ENCODE measurements around the gene SEC22C.
"Not testable (repeated sequence)": the region's sequence is repeated elsewhere in the genome, so short reads cannot be mapped to it uniquely, and the experiment has no call there.

SEC22C gene, protein sequence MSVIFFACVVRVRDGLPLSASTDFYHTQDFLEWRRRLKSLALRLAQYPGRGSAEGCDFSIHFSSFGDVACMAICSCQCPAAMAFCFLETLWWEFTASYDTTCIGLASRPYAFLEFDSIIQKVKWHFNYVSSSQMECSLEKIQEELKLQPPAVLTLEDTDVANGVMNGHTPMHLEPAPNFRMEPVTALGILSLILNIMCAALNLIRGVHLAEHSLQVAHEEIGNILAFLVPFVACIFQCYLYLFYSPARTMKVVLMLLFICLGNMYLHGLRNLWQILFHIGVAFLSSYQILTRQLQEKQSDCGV

DNA sequence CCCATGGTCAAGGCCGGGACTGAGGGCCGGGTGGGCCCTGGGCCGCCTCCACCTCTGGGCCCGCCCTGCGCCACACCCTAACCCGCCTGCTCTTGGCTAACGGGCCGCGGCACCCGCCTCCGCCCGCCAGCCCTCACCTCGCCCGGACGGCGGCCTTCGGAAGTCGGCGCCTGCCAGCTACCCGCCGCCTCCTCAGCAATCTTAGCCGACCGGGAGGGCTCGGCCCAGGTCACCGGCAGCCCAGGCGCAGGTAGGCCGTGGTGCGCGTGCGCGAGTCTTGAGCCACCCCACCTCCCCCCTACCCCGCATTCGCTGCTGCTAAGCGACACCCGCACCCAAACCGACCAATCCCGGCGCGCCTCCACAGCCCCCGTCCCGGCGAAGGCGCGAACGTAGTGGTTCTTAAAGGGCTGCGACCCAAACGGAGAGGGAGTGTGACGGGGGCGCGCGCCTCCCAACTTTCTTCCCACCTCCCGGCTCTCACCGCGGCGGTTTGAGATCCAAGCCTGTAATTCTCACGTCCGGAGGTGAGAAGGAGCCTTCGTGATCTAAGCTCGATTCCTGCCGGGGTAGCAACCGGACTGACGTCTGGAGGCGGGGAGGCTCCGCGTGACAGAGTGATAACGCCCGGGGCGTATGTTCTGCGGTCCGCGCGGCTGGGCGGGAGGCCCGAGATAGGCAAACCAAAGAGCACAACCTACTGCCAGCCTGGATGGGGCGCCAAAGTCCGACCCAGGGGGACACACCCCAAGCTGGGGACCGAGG, at the start of gene SEC22C:
TSS of gene SEC22C (minus strand) at position 259 of the 765 bp plus-strand sequence. CDS start 12,921 bp downstream, outside the sequence.
- DNase-seq = peak; percentile 88 to 95

DNA sequence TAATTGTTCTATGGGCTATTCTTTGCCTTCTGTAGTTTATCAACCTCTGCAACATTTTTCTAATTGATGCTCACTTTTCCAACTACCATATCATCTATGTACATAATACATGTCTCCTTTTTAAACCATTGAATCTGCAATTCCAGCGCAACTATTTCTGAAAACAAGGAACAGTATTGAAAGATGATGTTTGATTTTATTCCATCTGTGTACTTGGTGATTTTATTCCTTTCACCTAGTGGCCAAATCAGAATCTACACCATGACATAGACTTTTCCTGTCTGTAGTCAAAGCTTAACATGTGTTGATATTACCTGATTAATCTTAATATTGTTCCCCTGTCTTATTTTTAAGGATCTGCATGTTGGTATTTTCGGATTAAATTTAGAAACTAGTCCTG, 31.7 kb upstream of the SEC22C start:
- DNase-seq = no peak

DNA sequence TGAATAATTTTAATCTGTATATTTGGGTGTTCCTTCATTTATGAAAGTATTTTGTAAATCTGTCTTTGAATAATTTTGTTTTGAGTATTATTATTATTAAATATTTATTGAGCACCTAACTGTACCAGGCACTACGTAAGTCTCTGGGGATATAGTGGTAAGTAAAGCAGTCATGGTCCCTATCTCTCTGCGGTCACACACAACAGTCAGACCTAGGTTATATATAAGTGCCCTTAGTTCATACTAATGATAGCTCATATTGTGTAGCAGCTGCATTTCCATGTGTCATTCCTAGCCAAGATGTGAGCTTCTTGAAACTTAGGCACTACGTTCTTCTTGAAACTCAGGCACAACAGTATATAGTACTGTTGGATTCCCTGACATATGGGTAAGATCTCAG, 31.2 kb upstream of the SEC22C start:
- DNase-seq = no peak

DNA sequence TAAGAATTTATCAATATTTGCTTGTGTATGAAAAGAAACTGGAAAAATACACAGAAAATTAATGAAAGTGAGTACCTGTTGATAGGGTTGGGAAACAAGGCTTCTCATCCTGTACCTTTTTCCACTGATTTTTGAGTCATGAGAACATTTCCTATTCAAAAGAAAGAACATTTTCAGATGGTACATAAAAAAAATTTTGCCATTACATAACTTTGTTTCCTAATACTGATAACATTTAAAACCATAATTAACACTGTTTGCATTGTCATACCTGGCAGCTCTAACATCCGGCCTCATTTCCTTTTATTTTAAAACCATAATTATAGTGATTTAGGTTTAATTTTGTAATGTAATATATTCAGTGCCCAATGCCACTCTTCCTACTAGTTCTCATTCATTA, 30.4 kb upstream of the SEC22C start:
- no peak for DNase-seq

DNA sequence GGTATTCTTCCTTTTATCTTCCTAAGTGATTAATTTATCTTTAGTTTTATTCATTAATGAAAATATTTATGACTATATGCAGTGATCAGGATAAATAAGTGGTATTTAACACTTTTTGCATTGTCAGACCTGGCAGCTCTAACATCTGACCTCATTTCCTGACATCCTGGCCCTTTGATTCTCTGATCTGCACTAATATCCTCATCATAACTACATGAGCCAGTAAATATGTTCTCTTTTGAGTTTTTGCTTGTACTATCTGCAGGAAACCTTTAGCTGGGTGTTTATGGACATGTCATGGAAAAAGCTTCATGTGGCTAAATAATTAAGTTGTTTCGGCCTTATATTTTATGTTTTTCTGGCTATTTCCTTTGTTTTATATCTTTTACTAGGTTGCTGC, 29.2 kb upstream of the SEC22C start:
- no peak for DNase-seq

DNA sequence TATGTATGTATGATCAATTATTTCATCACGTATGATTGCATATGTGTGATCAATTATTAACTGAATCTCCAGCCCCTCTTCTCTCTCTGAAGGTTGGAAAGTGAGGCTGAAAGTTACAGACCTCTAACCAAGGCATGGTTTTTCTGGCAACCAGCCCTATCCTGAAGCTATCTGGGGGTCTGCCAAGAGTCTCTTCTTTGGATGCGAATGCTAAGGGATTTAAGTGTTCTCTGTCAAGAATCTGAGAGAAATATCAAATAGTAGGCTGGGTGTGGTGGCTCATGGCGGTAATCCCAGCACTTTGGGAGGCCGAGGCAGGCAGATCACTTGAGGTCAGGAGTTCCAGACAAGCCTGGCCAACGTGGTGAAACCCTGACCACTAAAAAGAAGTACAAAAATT, 26.8 kb upstream of the SEC22C start:
- no peak for DNase-seq

DNA sequence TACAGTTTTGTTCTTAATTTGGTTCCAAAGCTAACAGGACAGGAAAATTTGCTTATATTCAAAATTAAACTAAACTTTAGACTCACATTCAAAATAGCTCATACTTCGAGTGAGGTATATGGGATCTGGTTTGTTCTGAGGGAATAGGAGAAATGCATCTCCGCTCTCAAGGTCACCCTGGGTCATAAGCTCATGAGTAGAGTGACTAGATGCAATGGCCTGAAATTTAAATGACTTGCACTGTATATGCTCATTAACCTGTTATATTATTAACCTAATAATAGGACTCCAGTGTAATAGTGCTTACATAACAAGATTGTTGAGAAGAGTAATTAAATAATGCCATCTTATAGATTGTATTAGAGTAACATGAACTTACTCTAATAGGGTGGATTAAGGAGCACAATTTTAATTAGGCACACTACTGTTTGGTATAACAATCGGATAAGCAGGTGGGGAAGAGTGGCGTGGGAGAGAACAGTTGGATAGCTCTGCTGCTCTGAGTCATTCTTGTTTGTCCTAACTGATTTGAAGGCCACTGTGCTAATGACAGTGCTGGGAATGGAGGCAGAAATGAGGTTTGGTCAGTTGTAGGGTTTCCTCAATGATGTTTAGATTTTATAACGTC, 23.9 kb upstream of the SEC22C start:
- DNase-seq = peak; percentile 19 to 45

DNA sequence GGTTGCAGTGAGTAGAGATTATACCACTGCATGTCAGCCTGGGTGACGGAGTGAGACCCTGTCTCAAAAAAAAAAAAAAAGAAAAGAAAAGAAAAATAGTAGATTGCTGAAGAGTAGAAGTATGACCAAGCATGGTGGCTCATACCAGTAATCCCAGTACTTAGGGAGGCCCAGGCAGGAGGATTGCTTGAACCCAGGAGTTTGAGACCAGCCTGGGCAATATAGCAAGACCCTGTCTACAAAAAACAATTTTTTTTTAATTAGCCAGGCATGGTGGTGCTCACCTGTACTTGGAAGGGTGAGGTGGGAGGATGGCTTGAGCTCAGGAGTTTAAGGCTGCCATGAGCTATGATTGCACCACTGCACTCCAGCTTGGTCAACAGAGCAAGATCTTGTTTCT, 21.2 kb upstream of the SEC22C start:
- DNase-seq = no peak

DNA sequence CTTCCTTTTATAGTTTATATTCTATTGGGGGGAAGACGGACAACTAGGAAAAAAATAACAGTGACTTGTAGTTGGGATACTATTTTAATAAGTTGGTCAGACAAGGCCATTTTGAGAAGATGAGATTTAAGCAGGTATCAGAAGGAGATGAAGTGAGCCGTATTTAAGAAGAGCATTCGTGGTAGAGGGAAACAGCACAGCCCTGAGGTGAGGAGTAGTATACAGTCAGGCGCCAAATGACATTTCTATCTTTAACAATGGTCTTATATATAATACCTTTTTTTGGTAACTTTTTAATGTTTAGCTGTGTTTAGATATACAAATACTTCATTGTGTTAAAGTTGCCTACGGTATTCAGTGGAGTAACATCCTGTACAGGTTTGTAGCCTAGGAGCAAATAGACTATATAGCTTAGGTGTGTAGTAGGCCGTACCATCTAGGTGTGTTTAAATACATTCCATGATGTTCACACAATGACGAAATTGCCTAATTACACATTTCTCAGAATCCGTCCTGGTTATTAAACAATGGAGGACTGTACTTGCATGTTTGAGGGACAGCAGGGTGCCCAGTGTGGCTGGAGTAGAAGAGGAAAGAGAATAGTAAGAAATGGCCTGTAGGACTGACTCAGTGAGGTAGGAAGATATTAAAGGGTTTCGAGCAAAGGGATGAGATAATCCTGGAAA, 20.3 kb upstream of the SEC22C start:
- no peak for DNase-seq

DNA sequence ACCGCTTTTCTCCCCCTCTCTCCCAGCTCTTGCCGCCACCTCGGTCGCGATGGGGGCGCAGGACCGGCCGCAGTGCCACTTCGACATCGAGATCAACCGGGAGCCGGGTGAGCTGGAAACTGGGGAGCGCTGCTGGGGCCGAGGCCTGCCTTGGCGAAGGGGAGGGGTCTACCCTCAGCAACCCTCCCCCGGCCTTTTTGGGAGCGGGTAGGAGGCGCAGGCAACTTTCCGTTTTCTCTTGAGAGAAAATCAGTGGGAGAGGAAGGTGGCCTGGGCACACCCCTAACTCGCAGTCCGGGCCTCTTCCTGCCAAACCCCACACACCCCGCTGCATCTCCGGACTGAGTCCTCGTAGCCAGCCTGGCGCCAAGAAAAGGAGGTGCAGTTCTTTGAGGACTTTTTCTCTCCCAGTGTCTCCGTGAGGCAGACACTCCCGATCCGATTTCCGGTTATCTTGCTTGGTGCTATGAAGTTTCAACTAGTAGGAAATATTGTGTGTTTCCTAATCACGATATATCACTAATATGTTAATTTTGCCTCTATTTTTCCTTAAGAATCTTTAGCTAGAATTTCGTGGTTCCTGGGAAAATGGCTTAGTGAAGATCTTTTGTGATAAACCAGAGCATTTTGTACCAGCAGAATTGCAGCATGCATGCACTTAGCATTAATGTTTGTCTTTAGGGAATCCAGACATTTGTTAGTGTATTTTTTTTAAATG, 19.4 kb upstream of the SEC22C start:
- DNase-seq = peak in 1 of 2 experiments; percentile 22

DNA sequence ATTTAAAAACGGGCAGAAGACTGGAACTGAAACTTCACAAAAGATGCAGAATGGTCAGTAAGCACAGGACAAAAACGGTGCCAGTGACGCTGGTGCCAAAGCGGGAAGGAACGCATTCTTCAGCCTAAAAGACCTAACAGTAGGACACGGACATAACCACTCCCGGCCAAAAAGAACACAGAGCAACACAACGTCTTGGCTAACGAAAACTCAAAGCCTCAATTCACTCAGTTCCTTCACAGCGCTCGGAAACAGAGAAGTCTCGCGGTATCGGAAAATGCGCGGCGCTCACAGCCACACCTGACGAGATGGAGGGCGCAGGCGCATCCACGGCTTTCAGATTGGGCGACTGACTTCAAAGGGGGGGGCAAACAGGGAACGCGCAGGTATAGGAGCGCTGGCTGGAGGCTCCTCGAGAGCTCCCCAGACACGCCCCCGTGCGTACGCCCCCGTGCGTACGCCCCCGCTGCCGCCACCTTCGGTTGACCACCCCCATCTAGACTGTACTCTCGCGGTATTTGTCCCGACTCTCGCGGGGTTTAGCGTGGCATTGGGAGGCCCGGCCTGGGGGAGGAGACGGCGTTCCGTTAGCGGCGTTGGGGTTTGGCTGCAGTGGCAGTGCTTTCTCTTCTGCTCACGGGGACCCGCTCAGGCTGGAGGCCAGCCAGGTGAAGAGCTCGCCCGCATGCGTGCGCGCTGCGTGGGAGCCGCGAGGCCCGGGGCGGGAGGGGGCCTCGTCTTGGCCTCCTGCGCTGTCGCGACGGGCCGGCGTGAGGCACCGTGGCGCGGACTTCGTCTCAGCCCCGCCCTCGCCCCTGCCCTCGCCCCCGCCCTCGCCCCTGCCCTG, 18.6 kb upstream of the SEC22C start, which contains the start of gene NKTR:
TSS of gene NKTR (plus strand) at position 576 of the 847 bp plus-strand sequence. CDS start 321 bp downstream, outside the sequence.
- DNase-seq = peak; percentile 98 to 99

DNA sequence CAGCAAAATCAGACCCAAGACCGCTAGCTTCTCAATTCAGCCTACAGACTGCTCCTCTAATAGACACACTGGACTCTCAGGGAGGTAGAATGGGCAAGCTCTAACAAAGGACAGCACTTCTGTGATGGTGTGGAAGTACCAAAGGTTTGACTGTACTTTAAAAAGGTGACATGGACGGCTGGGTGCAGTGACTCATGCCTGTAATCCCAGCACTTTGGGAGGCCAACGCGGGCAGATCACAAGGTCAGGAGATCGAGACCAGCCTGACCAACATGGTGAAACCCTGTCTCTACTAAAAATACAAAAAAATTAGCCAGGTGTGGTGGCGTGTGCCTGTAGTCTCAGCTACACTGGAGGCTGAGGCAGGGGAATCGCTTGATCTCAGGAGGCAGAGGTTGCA, 15.3 kb upstream of the SEC22C start:
- DNase-seq = not testable (repeated sequence)

DNA sequence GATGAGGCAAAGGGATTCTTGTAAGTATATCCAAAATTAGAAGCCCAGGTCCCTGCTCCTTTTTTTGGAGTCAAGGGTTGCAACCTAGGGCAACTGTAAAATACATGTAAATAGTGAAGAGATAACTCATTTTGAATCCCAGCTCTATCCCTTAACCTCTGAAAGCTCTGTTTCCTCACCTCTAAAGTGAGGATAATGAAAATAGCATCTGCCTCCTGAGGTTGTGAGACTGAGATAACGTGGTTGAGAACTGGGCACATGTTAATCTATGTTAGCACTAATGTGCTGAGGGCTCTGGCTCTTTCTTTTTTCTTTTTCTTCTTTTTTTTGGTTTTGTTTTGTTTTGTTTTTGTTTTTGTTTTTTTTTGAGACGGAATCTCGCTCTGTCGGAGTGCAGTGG, 13.9 kb upstream of the SEC22C start:
- no peak for DNase-seq

DNA sequence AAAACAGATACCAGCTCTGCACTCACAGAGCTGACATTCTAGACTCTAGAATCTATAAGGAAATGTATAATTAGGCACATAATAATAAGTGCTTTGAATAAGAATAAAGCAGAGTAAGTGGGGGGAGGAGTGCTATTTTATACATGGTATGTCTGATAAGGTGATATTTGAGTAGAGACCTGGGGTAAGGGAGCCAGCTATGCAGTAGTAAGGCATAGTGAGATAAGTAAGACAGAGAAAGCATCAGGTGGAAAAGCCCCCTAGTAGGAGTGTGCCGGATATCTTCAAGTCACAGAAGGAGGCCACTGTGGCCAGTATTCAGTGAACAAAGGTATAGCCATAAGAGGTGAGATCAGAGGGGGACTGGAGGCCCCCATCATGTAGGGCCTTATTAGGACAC, 11.9 kb upstream of the SEC22C start:
- DNase-seq = no peak

DNA sequence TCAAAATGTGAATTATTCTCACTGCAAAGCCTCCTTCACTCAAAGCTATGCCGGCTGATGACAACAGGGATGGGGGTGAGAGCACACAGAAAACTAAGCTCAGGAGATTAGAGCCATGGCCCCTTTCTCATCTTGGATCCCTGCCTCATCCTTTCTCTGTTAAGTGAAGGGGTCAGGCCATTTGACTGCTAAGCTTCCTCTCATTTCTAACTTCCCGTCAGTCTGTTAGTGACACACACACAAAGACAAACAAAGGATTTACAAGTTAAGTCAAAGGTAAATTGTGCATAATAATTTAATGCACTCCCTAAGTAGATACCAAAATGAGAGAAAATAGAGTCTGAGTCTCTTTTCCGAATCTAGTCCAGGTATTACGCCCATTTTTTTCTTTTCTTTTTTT, 10.0 kb upstream of the SEC22C start:
- no peak for DNase-seq

DNA sequence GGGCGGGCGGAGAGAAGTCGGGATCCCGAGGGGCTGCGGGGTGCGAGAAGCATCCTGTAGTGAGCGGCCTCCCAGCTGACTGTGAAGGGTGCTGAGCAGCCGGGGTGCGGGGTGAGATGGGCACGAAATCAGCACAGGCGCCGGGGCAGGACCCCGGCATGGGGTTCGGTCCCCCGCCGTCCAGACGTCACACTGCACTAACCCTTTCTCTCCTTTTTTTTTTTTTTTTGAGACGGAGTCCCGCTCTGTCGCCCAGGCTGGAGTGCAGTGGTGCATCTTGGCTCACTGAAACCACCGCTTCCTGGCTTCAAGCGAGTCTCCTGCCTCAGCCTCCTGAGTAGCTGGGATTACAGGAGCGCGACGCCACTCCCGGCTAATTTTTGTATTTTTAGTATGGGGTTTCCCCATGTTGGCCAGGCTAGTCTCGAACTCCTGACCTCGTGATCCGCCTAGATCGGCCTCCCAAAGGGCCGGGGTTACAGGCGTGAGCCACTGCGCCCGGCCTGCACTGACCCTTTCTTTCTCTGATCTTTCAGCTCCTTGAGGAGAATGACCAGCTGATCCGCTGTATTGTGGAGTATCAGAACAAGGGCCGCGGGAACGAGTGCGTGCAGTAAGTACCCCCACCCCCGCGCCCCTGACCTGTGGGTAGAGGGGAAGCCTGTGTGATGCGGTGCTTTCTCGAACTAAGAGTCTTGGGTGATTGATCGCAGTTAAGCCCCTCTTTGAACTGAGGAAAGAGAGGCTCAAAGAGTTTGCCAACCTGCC, 9.4 kb upstream of the SEC22C start:
- no peak for DNase-seq

DNA sequence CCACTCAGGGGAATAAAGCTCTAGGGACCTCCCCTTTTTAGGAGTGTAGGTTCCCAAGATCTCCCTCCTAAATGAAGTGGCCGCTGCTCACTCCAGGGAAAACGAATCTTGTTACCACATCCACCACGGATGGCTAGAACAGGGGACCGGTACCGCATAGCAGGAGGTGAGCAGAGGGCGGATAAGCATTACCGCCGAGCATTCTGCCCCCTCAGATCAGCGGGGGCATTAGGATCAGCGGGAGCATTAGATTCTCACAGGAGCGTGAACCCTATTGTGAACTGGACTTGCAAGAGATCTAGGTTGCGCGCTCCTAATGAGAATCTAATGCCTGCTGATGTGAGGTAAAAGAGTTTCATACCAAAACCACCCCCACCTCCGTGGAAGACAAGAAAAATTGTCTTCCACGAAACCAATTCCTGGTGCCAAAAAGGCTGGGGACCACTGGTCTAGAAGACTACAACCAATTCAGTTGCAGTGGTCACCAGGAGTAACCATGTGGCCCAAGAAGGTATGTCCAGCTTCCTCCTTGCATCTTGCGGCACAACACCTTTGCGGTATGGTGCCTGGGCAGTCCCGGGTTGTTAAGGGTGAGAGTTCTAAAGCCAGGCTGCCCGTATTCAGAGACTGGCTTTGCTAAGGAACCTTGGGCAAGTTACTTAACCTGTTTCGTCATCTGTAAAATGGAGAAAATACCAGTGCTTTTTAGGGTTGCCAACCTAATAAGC, 7.8 kb upstream of the SEC22C start:
- no peak for DNase-seq

DNA sequence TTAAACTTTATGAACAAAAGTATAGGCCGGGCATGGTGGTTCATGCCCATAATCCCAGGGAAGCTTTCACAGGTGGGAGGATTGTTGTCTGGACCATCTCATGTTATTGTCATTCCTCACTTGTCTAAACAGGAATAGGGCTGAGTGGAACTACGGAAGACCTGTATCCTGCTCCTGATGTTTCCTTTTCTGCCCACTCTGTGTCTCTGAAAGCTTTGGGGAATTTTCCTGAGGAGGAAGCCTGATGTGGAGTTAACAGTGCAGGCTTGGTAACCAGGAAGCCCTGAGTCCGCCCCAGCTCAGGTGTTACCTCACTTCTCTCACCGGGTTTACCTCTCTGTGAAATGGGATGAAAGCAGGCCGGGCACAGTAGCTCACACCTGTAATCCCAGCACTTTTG, 6.9 kb upstream of the SEC22C start:
- no peak for DNase-seq

DNA sequence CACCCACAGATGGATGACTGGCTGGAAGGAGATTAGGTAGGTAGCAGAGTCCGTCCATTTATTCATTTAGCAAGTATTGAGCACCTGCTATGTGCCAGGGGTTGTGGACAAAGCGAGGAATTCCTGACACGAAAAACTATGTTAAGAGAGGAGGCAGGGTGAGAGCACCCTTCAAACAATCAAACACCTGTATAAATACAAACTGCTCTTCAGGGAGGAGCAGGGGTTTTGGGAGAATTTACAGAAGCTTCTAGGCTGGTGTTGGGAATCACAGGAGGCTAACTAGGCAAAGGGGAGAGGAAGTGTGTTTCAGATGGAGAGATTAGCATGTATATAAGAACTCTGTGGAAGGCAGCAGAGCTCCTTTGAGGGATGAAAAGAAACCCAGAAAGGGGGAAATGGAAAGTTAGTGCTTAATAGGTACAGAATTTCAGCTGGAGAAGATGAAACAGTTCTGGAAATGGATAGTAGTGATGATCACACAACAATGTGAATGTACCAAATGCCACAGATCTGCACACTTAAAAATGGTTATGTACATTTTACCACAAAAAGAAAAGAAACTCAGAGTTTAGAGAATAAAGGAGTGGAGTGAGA, 805 bp upstream of the SEC22C start:
- no peak for DNase-seq

DNA sequence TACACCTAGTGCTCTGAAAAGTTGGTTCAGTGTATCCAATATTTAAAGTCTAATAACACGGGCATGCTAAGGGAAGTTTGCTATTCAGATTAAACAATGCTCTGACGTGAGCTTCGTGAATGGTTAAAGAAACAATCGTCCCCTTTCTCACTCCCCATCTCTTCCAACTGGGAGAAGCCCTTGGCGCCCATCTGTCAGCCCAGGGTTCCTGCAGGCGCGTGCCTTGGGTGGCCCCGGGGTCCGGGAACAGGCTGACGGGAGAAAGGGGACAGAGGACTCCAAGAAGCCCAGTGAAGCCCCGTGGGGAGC, 413 bp downstream of the SEC22C start:
- DNase-seq = no peak
